OCI-LY3 (cell line): Measurements from ENCODE around the gene MPDU1.
"Not testable (repeated sequence)": the region's sequence is repeated elsewhere in the genome, so short reads cannot be mapped to it uniquely, and the experiment has no call there.

Experiments
- H2AFZ ChIP-seq: fragments of 200-600, 300-600 bp; shearing (Covaris generic); 2 replicates; pipeline ENCODE4 v1.6.0; 2014; ENCODE audit warnings: antibody characterized with exemption, low read depth, low read length
- H3K27ac ChIP-seq: fragments of 200-600, 300-600 bp; sonication (generic); 2 replicates; pipeline ENCODE4 v1.5.1; 2014; ENCODE audit warnings: mild to moderate bottlenecking, low read length, moderate library complexity, mixed read lengths
- H3K27me3 ChIP-seq: fragments of 200-600, 300-600 bp; sonication (generic); 2 replicates; pipeline ENCODE4 v1.6.1; 2014; ENCODE audit warnings: low read depth, low read length, mixed read lengths
- H3K36me3 ChIP-seq: fragments of 200-600, 300-600 bp; sonication (generic); replicated peaks from 2 replicates; pipeline ENCODE3; 2014; ENCODE audit warnings: low read depth, low read length, mixed read lengths
- H3K4me1 ChIP-seq: fragments of 300-600, 200-600 bp; sonication (generic); 2 replicates; pipeline ENCODE4 v1.6.1; 2014; ENCODE audit warnings: low read length, mixed read lengths
- H3K4me2 ChIP-seq: fragments of 200-600, 300-600 bp; sonication (generic); 2 replicates; pipeline ENCODE4 v1.6.1; 2014; ENCODE audit warnings: low read length, mixed read lengths
- H3K4me3 ChIP-seq: fragments of 300-600, 200-600 bp; sonication (generic); 2 replicates; pipeline ENCODE4 v1.5.1; 2014; ENCODE audit warnings: antibody characterized with exemption, mild to moderate bottlenecking, low read length, moderate library complexity
- H3K79me2 ChIP-seq: fragments of 300-600, 200-600 bp; shearing (Covaris generic); 2 replicates; pipeline ENCODE4 v1.6.1; 2014; ENCODE audit warnings: mild to moderate bottlenecking, low read length, mixed read lengths
- H3K9ac ChIP-seq: fragments of 300-600, 200-600 bp; shearing (Covaris generic); 2 replicates; pipeline ENCODE4 v1.6.0; 2014; ENCODE audit warnings: mild to moderate bottlenecking, low read length, moderate library complexity
- H3K9me3 ChIP-seq: fragments of 200-600, 300-600 bp; shearing (Covaris generic); 2 replicates; pipeline ENCODE4 v1.6.1; 2014; ENCODE audit warnings: low read length, mixed read lengths; ENCODE audit not compliant: insufficient read depth
- H4K20me1 ChIP-seq: fragments of 200-600, 300-600 bp; sonication (generic); 2 replicates; pipeline ENCODE4 v1.6.1; 2016; ENCODE audit warnings: low read length, mixed read lengths; ENCODE audit not compliant: insufficient read depth
- EZH2phosphoT487 ChIP-seq: fragments of 200-600 bp; shearing (Covaris generic); IDR thresholded peaks from 2 replicates; pipeline ENCODE4 v1.6.1; 2018; ENCODE audit warnings: antibody characterized with exemption, mixed run types, low read depth
- TF ChIP-seq, protein P1 (sequence below): fragments of 200-600, 300-600 bp; sonication (generic); IDR thresholded peaks from 2 replicates; pipeline ENCODE4 v1.5.1; 2014; ENCODE audit warnings: antibody characterized with exemption, low read length, low read depth

The MPDU1 gene

GRCh38 chr17:7615265-7615747, 31.7 kb downstream of the MPDU1 start:
- Histone ChIP-seq H3K4me3 (peak overlapping the region; percentile 86), H3K27ac (peak overlapping the region; percentile 53), H3K4me2 (peak overlapping the region; percentile 58), H3K9me3 (no peaks in the 10 kb centered on the region), H2AFZ (peak overlapping the region; percentile 76; the same call in 1 of the 2 replicates), H3K9ac (peak overlapping the region; percentile 59), H3K27me3 (no peaks in the 10 kb centered on the region), H4K20me1 (peaks cover 6% of the 10 kb centered on the region; the same call in 1 of the 2 replicates), H3K4me1 (peaks cover 11% of the 10 kb centered on the region), H3K36me3 (no peaks in the 10 kb centered on the region), H3K79me2 (peaks cover 35% of the 10 kb centered on the region)
- TF ChIP-seq, protein P1, sequence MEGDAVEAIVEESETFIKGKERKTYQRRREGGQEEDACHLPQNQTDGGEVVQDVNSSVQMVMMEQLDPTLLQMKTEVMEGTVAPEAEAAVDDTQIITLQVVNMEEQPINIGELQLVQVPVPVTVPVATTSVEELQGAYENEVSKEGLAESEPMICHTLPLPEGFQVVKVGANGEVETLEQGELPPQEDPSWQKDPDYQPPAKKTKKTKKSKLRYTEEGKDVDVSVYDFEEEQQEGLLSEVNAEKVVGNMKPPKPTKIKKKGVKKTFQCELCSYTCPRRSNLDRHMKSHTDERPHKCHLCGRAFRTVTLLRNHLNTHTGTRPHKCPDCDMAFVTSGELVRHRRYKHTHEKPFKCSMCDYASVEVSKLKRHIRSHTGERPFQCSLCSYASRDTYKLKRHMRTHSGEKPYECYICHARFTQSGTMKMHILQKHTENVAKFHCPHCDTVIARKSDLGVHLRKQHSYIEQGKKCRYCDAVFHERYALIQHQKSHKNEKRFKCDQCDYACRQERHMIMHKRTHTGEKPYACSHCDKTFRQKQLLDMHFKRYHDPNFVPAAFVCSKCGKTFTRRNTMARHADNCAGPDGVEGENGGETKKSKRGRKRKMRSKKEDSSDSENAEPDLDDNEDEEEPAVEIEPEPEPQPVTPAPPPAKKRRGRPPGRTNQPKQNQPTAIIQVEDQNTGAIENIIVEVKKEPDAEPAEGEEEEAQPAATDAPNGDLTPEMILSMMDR: no peak
- no peak for TF ChIP-seq EZH2phosphoT487

- H3K9ac ChIP-seq: no peak overlapping the region
- no peak for TF ChIP-seq EZH2phosphoT487
- TF ChIP-seq, protein P1: no peak
- H3K79me2 ChIP-seq: peaks cover 8% of the 10 kb centered on the region
- no peak overlapping the region for H2AFZ ChIP-seq
- no peaks in the 10 kb centered on the region for H4K20me1 ChIP-seq
- no peak overlapping the region for H3K27ac ChIP-seq
- no peaks in the 10 kb centered on the region for H3K9me3 ChIP-seq
- H3K4me2 ChIP-seq: no peak overlapping the region
- H3K27me3 ChIP-seq: no peaks in the 10 kb centered on the region
- H3K4me1 ChIP-seq: peaks cover 3% of the 10 kb centered on the region; the same call in 1 of the 2 replicates
- H3K4me3 ChIP-seq: no peak overlapping the region
- H3K36me3 ChIP-seq: no peaks in the 10 kb centered on the region
These were observed 35.0 kb downstream of the MPDU1 start for GRCh38 chr17:7618608-7619007.

- Histone ChIP-seq H3K79me2 (no peaks in the 10 kb centered on the region), H3K9me3 (no peaks in the 10 kb centered on the region), H3K36me3 (no peaks in the 10 kb centered on the region), H2AFZ (no peak overlapping the region), H3K9ac (no peak overlapping the region), H3K4me2 (no peak overlapping the region), H4K20me1 (no peaks in the 10 kb centered on the region), H3K4me3 (no peak overlapping the region), H3K27me3 (no peaks in the 10 kb centered on the region), H3K27ac (no peak overlapping the region), H3K4me1 (no peaks in the 10 kb centered on the region)
- TF ChIP-seq, protein P1: no peak
- no peak for TF ChIP-seq EZH2phosphoT487
These were observed 37.2 kb downstream of the MPDU1 start for GRCh38 chr17:7620835-7621234.

GRCh38 chr17:7623661-7624060, 40.0 kb downstream of the MPDU1 start:
- H3K4me1 ChIP-seq: 0 out of 2 replicates have a peak, but pooled peaks cover 4% of the 10 kb centered on the region
- no peak overlapping the region for H3K9ac ChIP-seq
- no peaks in the 10 kb centered on the region for H3K9me3 ChIP-seq
- no peak overlapping the region for H2AFZ ChIP-seq
- no peaks in the 10 kb centered on the region for H3K79me2 ChIP-seq
- no peak overlapping the region for H3K4me2 ChIP-seq
- H3K36me3 ChIP-seq: no peaks in the 10 kb centered on the region
- H3K4me3 ChIP-seq: no peak overlapping the region
- no peak overlapping the region for H3K27ac ChIP-seq
- H3K27me3 ChIP-seq: no peaks in the 10 kb centered on the region
- TF ChIP-seq, protein P1: no peak
- no peak for TF ChIP-seq EZH2phosphoT487
- no peaks in the 10 kb centered on the region for H4K20me1 ChIP-seq

DNA sequence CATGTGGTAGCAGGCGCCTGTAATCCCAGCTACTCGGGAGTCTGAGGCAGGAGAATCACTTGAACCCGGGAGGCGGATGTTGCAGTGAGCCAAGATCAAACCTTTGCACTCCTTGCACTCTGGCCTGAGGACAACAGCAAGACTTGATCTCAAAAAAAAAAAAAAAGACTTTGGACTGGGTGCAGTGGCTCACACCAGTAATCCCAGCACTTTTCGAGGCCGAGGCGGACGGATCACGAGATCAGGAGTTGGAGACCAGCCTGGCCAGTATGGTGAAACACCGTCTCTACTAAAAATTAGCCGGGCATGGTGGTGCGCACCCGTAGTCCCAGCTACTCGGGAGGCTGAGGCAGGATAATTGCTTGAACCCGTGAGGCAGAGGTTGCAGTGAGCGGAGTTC, 42.1 kb downstream of the MPDU1 start:
- not testable (repeated sequence) for H3K27me3 ChIP-seq, H4K20me1 ChIP-seq, H3K4me1 ChIP-seq, H3K9me3 ChIP-seq, H3K79me2 ChIP-seq, H3K27ac ChIP-seq, H3K9ac ChIP-seq, H3K36me3 ChIP-seq, H2AFZ ChIP-seq, H3K4me2 ChIP-seq, H3K4me3 ChIP-seq
